GM19023 (cell line): Measurements from ENCODE around the gene SPOP.
"Not testable (repeated sequence)": the region's sequence is repeated elsewhere in the genome, so short reads cannot be mapped to it uniquely, and the experiment has no call there.

ENCODE experiments used
- ATAC-seq: cut with Tn5 transposase; IDR thresholded peaks from one replicate; pipeline ENCODE4 v1.9.1; 2021; ENCODE audit warnings: mild to moderate bottlenecking, moderate library complexity; ENCODE audit not compliant: unreplicated experiment

The SPOP gene

DNA sequence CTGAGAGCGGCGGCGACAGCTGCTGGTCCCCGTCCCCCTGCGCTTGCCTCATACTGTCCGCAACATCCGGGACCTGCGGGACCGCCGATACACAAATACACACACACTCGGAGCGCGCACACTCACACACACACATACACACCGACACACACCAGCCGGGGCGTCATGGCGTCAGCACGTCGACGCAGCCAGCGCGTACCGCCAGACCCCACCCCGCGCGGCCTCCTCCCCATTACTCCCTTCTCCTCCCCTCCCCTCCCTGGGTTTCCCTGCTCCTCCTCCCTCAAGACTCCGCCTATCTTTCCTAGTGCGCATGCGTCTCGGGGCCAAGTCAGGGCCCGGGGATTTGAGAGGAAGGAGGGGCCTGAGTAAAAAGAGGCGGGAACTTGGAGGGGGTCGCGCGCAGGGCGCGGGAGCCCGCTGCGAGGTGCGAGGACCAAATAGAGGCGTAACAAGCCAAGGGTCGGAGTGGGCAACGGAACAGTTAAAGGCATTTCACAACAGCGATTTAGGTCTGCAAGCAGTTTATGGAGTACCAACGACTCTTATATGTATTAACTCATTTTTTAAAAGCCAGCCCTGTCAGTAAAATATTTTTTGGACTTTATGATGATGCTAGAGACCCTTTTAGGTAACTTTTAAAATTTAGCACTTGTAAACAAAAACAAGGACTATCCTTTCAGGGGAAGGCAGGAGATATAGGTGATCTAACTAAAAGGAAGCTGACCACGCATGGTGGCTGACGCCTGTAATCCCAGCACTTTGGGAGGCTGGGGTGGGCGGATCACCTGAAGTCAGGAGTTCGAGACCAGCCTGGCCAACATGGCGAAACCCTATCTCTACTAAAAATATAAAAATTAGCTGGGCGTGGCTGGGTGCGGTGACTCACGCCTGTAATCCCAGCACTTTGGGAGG is at the start of gene SPOP:
TSS of gene SPOP (minus strand) at position 165 of the 915 bp plus-strand sequence. CDS start 55,287 bp downstream, outside the sequence.
- ATAC-seq = peak; percentile 79

DNA sequence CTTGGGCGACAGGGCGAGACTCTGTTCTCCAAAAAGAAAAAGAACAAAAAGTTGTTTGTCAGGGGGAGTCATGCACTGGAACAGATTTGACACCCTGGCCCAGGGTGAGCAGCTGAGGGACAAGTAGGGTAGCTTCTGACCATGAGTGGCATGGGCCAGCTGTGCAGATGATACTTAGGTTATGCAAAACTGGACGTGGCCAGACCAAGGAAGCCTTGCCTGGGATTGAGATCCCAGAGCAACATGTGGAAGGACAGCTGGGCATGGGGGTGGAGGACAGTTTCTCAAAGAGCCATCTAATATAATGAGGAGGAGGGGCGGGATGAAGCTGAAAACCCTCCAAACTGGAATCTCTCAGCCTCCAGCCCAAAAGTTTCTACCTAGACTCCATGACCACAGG is 49.5 kb upstream of the SPOP start:
- no peak for ATAC-seq

DNA sequence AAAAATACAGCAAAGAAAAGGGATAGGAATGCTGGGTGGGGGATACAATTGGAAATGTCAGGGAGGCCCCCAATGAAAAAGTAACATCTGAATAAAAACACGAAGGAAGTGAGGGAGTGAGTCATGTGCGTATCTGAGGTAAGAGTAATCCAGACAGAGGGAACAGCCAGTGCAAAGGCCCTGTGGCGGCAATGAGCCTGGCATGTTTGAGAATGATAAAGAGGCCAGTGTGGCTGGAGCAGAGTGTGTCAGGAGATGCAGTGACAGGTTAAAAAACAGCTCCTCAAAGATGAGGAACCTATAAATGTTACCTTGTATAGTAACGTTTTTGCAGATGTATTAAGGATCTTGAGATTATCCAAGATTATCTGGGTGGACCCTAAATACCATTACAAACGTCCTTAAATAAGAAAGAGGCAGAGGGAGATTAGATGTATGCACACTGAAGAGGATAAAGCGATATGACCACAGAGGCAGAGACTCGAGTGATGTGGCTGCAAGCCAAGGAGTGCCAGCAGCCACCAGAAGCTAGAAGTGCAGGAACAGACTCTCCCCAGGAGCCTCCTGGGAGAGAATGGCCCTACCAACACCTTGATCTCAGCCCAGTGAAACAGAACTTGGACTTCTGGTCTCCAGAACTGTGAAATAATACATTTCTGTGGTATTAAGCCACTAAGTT is 47.7 kb upstream of the SPOP start:
- no peak for ATAC-seq

DNA sequence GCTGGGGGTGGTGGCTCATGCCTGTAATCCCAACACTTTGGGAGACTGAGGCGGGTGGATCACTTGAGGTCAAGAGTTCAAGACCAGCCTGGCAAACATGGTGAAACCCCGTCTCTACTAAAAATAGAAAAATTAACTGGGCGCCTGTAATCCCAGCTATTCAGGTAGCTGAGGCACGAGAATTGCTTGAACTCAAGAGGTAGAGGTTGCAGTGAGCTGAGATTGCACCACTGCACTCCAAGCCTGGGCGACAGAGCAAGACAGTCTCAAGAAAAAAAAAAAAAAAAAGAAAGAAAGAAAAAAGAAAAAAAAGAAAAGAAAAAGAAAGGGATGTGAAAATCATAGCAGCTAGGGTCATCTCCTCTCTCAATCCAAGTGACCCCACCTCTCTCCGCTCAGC is 46.7 kb upstream of the SPOP start:
- not testable (repeated sequence) for ATAC-seq

DNA sequence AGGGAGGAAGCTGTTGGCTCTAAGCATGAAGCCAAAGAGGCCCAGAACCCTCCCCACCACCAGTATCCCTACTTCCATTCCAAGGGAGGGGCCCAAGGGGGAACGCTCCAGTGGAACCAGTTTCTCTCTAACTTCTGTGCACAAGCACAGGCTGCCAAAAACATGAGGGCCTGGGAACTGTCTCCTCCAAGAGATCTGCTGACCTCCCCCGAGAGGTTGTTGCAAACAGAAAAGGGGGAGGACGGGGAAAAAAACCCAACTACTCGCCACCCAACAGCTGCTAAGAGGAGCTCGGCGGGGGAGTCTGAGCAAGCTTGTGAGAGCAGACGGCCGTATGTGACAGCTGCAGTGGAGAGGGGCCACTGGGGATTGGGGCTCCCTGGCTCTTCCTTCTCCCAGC is 45.5 kb upstream of the SPOP start:
- no peak for ATAC-seq

DNA sequence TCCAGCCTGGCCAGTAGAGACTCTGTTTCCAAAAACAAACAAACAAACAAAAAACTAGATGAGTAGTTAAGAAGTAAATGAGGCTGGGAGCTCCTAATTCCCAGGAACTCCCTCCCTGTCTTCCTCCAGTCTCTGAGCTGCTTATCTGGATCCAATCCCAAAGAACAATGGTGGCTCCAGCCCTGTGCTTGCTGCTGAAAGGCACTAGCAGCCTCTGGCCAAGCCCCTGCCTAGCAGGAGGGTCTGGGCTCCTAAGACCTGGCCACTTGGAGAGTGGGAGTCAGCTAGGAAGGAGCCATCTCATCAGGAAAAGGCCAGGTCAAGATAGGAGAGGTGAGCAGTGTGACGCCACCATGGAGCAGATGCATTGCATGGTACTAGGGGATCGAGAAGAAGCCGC is 44.2 kb upstream of the SPOP start:
- no peak for ATAC-seq

DNA sequence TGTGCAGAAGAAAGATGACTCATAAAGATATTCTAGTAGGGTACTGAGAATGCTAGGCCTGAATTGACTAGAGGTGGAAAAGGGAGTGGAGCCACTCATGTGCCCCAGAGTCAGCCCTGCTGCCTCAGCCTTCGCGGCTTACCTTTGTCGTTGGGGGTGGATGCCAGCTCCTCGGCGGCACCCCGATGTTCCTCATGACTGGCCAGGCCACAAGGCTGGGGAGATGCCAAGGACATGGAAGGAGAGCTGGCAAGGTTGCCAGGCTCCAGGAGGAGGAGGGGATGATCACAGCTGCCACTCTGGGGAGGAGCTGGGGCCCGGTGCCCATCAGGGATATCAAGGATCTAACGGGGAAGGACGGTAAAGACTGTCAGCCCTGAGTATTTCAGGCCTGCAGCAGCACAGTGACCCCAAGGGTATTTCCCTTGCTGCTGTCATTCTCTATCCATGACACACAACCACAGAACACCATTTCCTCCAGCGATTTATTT is 39.5 kb upstream of the SPOP start:
- no peak for ATAC-seq

DNA sequence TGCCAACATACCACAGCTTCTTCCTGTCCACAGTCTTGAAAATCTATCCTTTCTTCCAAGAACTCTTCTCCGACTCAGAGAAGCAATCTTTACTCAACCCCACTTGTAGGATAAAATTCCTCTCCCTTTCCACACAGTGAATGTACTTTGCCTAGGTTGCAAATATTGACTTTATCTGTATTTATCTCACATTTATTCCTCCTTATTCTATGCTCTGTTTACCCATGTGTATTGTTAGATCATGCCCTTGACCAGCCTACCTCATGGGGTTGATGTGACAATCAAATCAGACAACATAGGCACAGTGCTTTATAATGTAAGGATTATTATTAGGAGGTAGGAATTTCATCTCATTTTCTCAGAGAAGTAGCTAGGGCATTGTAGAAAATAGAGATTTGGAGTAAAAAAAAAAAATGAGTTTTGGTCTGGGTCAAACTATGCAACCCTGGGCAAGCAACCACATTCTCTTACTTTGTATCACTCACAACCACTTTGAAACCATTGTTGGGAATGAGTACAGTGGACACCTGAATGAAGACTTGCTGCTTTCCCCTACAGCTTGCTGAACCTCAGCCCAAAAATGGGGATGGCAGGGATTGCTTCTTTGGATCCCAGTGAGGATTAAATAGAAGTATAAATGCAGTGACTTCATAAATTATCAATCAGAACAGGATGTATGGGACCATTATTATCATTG is 38.9 kb upstream of the SPOP start:
- no peak for ATAC-seq

DNA sequence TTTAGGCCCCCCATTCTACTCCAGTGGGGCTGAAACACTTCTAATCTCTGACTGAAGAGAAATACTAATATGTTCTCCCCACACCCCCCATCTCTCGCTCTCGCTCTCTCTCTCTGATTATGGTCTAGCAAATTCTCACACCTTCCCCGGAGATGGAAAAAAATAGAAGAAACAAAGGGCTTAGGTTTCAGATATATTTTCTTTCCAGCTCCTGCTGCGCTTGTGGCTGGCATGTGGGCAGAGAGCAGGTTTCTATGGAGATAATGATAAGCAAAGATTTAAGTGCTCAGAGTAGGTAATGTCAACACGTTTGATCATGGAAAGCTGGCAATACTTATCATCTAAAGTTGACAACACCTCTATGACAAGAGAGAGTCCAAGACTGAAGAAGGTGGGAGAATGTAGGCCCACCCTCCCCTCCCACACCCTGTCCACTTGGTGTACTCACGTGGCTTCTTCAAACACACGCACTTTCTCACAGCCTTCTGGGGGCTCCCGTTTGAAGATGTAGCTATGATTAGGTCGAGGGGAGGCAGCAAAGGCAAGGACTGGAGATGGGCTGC is 37.9 kb upstream of the SPOP start:
- ATAC-seq = no peak

DNA sequence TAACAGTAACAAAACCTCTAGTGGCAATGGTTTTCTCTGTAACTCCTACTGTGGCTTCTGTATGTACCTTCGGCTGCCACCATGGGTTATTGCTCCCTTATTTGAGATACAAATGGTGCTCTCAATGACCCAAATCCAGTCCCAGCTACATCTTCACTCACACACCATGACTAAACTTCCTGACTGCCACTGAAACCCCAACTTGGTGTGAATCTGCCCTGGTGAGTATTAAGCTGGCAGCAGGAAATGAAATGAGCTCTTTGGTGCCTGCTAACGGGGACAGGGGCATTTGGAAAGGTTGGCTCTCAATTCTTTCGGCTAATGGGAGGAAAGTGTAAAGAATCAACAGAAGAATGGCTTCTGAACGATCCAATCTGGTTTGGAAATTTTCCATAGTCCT is 37.3 kb upstream of the SPOP start:
- ATAC-seq = no peak

DNA sequence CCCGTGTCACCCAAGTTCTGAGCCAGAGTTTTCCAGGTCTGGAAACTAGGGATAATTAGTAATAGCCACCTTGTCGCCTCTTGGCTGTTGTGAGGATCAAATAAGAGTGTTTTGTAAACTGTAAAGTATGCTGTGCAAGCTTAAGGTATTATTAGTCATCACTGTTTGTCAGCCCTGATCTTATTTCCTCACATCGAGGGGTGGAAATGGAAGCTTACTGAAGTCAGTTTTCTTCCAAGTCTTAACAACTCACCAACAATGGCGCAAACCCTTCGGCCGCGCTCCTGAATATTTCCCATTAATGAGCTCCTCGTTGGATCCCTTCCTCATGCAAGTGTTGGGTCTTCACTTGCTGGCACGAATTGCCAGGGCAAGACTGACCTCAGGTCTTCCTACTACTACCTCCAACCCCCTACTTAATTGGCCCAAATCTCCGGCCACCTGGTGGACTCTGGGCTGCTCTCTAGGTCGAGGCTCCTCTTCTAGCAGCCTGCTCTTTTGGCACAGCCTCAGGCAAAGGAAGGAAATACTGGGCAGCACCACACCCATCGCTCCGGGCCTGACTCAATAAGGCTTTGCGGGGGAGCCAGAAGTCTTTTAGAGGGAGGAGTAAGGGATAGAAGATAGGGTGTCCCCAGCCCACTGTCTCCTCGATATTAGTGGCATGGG is 30.8 kb upstream of the SPOP start:
- ATAC-seq = no peak

DNA sequence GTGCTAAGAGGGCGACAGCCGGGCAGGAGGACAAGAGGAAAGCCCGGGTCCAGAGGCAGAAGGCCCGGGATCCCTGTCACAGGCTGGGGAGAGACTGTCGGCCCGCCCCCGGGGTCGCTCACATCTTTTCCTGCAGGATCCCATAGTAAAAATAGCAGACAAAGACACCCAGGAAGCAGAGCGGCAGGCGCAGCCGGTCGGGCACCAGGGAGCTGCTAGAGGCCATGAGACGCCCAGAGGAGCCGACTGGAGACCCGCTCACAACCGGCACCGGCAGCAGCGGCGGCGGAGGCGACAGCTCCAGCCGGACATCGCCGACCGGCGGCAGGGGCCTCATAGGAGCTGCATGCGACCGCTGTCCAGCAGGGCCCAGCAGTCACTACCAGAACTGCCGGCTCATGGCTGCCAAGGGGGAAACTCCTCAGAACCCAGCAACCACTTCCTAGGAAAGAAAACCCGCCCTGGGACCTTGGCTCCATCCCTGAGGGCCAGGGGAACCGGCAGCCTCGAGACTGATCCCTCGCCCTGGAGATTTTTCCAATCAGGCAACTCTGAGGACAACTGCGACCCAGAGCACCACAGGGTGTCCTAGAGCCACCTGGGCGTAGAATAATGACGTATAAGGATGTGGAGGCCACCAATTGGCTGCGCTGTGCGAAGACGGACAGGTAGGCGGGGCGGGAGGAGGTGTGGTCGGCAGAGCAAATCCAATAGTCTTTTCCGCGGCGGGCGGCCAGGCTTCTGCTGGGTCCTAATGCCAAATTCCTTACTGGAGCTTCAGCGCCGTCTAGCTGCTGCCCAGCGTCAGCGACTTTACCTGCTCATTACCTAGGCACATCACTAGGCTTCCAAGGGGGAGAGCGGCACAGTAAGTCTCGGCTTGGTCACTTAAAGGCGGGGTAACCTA is 30.0 kb upstream of the SPOP start, which contains the start of gene SLC35B1:
TSS of gene SLC35B1 (minus strand) at position 357 of the 907 bp plus-strand sequence. CDS start at position 226, 131 bp downstream.
- ATAC-seq = peak; percentile 86

DNA sequence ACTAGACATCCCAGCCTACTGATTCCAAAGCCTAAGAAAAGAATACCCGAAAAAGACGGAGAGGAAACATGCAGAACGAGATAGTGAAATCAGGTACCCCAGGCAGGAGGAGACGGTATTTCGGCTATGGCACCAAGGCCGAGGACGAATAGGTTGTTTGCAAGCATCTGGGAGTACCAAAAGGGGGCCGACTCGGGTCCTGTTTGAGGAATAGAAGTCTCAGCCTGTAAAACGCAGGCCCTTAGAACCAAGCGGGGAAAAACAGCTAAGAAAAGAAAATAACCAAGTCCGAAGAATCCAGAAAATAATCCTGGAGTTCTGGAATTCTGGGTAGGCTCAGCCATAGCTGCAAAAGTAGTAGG is 29.3 kb upstream of the SPOP start:
- ATAC-seq = no peak

DNA sequence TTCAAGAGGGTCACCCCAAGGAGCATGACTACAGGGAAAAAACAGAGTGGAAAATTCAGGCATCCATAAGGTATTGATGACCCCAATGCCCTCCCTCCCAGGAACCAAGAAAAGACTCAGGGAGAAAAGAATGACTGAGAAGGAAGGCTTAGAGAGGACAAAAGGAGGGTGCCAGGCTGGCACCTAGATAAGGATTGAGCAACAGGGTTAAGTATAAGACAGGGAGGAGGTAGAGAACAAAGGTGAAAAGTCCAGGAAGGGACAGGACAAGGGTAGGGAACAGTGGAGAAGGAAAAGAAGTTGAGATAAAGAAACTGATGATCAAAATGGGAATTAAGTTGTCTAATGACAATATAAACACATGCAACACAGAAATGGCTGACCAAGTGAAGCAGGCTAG is 27.4 kb upstream of the SPOP start:
- ATAC-seq = no peak

DNA sequence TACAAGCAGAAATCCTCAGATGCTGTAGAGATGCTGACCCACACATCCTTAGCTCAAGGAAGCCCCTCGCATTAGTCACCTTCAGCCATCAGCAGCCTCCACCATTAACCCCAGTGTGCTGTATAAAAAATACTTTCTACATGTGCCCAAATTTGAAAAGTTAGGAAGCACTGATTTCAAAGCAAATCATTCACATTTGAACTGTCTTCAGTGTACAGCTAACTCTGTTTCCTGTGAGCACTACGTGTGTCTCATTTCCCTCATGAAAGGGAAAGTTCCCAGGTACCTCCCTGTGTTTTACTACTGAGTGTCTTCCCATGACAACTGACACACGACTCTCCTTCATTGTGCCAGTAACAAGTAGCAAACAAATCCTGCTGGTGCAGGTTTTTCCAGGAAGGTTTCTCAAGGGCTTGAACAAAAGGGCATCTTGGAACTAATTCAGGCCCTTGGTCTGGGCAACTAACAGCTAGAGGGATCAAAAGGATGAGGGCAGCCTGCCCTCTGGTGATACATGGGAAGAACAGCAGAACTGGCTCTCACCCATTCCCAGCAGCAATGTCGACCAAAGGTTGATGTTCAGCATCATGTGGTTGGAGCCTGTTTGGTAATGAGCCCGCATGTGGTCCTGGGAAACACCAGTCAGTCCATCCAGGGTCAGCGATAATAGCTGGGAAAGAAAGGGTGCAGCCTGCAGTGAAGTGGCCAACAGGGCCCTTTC is 25.8 kb upstream of the SPOP start:
- no peak for ATAC-seq

DNA sequence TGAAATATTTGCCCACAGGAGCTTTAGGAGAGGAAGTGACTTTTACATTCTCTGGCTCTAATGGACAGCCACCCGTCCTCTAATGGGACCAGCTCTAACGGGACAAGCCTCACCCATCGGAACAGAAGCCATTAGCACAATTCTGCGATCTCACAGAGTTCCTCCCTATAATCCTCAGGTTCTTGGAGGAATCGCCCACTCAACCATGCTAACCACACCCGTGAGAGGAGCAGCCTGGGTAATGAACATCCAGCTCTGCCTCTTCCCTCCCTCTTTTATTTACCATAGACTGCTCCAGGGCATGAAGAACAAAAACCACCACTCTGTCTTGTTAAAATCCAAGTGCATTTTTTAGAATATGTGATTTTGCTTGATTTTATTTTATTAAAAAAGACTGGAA is 23.1 kb upstream of the SPOP start:
- ATAC-seq = no peak

DNA sequence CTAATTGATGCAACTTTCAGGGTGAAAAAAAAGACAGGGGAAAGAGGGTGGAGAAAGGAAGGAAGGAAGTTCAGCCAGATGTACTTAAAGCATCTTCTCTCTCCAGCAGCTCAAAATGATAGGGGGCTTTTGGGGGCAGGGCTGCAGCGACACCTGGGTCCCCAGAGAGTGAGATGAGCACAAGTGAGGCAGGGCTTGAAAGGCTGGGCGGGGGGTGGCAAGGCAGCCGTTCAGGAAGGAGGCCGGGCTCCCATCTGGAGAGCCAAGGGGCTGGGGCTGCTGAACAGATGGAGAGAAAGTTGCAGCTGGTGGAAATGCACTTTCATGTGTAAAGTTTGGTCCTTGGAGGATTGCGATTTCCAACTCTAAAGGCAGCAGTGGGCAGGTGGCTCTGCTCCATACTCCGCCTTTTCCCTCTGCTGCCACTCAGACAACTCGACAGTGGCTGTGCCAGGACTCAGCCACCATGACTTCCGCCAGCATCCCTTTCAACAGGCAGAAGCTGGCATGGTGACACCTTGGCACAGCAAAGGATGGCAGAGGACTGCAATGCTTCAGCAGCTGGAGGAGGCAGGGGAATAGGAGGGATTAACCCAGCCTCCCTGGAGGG is 22.2 kb upstream of the SPOP start:
- ATAC-seq = no peak

DNA sequence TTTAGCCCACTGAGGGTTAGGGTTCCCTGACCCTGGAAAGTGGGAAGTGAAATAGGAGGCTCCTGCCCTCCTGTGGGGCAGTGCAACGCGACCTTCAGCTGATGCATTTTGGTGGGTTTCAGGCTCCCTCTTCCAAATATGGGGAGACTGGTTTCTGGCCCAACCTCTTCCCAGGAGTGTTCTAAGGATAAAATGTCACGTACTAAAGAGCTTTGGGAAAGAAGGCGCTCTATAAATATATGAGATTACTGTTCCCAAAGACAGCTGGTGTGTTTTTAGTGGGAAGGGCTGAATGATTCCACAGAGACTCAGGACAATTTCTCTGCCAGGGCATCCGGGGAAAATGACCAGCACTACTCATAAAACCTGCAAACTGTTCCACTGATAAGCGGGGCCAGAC is 20.1 kb upstream of the SPOP start:
- no peak for ATAC-seq
